Cardiac fibroblast (primary cell): ENCODE measurements around the gene ELN.

Source experiments
- DNase-seq, 2 donors: peaks; one replicate each; pipeline versions ENCODE4 v3.0.0 to v3.0.0-alpha.2; 2010; ENCODE audit warnings: low read depth in 2 of 2
- H3K4me3 ChIP-seq, 2 donors: replicated peaks in 1 of 2; 1 replicate in 1 of 2; 2 replicates in 1 of 2; pipeline ENCODE4 v1.5.1; 2011; ENCODE audit warnings: low read depth in 2 of 2, low read length in 2 of 2, mild to moderate bottlenecking in 2 of 2, moderate library complexity in 1 of 2
- TF ChIP-seq, protein P1 (sequence below): IDR thresholded peaks from one replicate; pipeline ENCODE4 v1.5.1; 2011; ENCODE audit warnings: low read depth, mild to moderate bottlenecking, low read length, inconsistent platforms

ELN gene

DNA sequence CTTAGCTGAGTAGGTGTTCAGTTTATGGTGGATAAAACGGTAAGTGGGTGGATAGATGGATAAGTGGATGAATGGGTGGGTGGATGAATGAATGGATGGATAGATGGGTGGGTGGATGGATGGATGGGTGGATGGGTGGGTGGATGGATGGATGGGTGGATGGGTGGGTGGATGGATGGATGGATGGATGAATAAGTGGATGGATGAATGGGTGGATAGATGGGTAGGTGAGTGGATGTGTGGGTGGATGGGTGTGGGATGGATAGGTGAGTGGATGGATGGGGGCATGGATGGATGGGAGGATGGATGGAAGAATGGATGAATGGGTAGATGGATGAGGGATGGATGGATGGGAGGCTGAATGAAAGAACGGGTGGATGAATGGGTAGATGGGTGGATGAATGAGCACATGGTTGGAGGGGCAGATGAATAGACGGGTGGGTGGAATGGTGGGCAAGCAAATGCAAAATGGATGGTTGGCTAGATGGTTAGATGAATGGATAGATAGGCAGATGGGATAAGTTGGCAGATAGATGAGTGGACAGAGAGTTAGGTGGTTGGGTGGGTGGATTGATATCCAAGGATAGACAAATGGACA lies 25.7 kb downstream of the ELN start:
- no peak overlapping the region for H3K4me3 ChIP-seq
- no peak for DNase-seq
- TF ChIP-seq, protein P1, sequence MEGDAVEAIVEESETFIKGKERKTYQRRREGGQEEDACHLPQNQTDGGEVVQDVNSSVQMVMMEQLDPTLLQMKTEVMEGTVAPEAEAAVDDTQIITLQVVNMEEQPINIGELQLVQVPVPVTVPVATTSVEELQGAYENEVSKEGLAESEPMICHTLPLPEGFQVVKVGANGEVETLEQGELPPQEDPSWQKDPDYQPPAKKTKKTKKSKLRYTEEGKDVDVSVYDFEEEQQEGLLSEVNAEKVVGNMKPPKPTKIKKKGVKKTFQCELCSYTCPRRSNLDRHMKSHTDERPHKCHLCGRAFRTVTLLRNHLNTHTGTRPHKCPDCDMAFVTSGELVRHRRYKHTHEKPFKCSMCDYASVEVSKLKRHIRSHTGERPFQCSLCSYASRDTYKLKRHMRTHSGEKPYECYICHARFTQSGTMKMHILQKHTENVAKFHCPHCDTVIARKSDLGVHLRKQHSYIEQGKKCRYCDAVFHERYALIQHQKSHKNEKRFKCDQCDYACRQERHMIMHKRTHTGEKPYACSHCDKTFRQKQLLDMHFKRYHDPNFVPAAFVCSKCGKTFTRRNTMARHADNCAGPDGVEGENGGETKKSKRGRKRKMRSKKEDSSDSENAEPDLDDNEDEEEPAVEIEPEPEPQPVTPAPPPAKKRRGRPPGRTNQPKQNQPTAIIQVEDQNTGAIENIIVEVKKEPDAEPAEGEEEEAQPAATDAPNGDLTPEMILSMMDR: no peak

DNA sequence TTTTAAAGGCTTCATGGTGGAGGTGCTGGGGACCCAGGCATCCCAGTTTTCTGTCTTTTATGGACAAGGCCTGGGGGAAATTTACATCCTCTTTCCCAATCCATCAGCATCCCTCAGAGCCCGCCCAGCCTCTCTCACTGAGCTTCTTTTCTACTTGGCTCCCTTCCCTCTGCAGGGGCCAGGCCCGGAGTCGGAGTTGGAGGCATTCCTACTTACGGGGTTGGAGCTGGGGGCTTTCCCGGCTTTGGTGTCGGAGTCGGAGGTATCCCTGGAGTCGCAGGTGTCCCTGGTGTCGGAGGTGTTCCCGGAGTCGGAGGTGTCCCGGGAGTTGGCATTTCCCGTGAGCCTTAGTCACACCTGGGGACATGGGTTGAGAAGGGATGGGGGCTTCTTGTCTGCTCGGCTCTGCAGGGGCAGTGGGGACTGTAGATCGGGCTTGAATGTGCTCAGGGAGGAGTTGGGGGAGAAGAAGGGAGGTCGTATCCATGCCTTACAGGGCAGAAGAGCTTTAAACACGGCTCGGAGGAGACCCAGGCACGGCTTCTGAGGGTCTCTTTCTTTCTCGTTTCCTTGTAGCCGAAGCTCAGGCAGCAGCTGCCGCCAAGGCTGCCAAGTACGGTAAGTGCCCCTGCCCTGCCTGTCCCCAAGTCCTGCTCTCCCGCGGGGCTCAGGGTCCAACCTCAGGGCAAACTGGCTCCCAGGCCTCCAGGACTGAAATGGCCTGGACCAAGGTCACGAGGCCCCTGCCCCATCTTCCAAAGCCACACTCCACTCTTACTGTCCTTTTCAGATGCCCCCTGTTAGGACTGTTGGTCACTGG lies 28.3 kb downstream of the ELN start:
- no peak for DNase-seq
- TF ChIP-seq, protein P1: no peak
- H3K4me3 ChIP-seq: no peak overlapping the region

DNA sequence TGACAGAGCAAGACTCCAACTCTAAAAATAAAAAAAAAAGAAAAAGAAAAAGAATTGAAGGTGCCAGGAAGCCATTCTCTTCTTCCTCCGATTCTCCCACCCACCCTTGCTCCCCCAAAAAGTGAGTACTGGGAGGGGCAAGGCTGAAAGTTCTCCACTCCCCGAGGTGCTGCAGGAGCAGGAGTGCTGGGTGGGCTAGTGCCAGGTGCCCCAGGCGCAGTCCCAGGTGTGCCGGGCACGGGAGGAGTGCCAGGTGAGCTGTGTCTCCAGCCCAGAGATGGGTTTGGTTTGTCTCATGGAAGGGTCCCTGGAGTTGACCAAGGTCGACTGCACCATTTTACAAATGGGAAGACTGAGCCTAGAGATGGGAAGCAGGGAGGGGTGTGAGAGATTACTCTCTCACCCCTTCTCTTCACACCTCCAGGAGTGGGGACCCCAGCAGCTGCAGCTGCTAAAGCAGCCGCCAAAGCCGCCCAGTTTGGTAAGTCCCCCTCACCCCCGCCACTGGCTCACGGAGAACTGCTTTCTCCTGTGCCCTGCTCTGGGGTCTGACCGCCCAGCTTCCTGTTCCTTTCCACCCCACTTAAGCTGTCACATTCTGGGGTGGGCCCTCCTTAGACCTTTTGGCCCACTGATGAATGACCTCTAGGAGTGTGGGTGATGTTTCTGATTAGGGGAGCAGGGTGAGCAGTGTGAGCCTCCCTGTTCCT lies 29.4 kb downstream of the ELN start:
- DNase-seq: no peak
- TF ChIP-seq, protein P1: no peak
- H3K4me3 ChIP-seq: no peak overlapping the region

DNA sequence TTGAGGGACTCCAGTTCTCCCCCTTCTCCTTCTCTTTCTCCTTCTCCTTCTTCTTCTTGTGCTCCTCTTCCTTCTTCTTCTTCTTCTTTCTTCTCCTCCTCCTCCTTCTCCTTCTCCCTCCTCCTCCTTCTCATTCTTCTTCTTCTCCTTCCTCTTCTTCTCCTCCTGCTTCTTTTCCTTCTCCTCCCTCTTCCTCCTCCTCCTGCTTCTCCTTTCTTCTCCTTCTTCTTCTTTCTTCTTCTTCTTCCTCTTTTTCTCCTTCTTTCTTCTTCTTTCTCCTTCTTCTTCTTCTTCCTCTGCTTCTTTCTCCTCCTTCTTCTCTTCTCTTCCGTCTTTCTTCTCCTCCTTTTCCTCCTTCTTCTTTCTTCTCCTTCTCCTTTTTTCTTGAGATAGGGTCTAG lies 30.0 kb downstream of the ELN start:
- TF ChIP-seq, protein P1: no peak
- H3K4me3 ChIP-seq: no peak overlapping the region
- no peak for DNase-seq

DNA sequence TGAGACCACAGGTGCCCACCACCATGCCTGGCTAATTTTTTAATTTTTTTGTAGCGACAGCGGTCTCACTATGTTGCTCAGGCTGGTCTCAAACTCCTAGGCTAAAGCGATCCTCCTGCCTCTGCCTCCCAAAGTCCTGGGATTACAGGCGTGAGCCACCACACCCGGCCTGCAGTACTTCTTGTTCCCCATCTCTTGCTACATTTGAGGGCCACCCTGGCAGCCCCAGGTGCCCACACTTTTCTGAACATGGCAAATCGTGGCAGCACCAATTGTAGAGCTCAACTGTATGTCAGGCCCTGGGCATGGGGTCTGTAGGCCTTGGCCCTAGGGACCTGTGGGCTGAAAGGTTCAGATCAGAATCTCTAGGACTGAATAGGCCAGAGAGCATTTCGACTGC lies 30.5 kb downstream of the ELN start:
- TF ChIP-seq, protein P1: no peak
- no peak for DNase-seq
- no peak overlapping the region for H3K4me3 ChIP-seq

DNA sequence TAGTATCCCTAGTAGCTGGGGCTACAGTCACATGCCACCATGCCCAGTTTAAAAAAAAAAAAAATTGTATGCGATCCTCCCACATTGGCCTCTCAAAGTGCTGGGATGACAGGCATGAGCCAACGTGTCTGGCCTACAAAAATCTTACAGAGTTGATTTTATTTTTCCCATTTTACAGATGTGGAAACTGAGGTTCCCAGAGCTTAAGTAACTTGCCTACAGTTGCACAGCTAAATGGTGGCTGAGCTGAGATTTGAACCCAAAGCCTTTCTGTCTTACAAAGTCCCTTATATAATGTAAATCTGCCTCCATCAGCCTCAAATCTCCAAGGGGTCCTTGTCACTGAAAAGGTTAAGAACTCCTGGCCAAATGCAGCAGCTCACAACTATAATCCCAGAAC lies 31.1 kb downstream of the ELN start:
- H3K4me3 ChIP-seq: no peak overlapping the region
- TF ChIP-seq, protein P1: no peak
- no peak for DNase-seq
